SJCRH30 (cell line): ENCODE measurements around the gene KLC3. TPM values are rescaled to one million over a fixed set of nuclear protein-coding genes. Genes with fewer than 3 reads are reported as not detected.

Source experiments
- DNase-seq, 2 experiments: peaks; one replicate each; pipeline ENCODE4 v3.0.0-alpha.2; 2015 to 2020
- H3K27ac ChIP-seq: fragments of 250-450 bp; sonication (Bioruptor Pico); 2 replicates; pipeline ENCODE4 v1.5.1; 2020; ENCODE audit warnings: mild to moderate bottlenecking, moderate library complexity
- H3K27me3 ChIP-seq: fragments of 250-450 bp; sonication (Bioruptor Pico); 2 replicates; pipeline ENCODE4 v1.5.1; 2020; ENCODE audit warnings: mild to moderate bottlenecking, moderate library complexity
- H3K36me3 ChIP-seq: fragments of 250-450 bp; sonication (Bioruptor Pico); 2 replicates; pipeline ENCODE4 v1.5.1; 2020; ENCODE audit warnings: mild to moderate bottlenecking, moderate library complexity
- H3K4me1 ChIP-seq: fragments of 250-450 bp; sonication (Bioruptor Pico); 2 replicates; pipeline ENCODE4 v1.5.1; 2020; ENCODE audit warnings: mild to moderate bottlenecking, moderate library complexity
- H3K4me3 ChIP-seq: fragments of 250-450 bp; sonication (Bioruptor Pico); 2 replicates; pipeline ENCODE4 v1.5.1; 2020; ENCODE audit warnings: mild to moderate bottlenecking, moderate library complexity
- H3K9me3 ChIP-seq: fragments of 250-450 bp; sonication (Bioruptor Pico); replicated peaks from 2 replicates; pipeline ENCODE4 v1.5.1; 2020; ENCODE audit warnings: mild to moderate bottlenecking, moderate library complexity
- total RNA-seq: library from RNA; depleted of rRNA; stranded (reverse); fragments of >200 nt; shearing (Covaris generic); gene quantifications from 2 replicates; pipeline ENCODE4 v1.2.3, GENCODE V29; 2014; rRNA removed

Gene KLC3
- total RNA-seq: not detected in 2 replicates

DNA sequence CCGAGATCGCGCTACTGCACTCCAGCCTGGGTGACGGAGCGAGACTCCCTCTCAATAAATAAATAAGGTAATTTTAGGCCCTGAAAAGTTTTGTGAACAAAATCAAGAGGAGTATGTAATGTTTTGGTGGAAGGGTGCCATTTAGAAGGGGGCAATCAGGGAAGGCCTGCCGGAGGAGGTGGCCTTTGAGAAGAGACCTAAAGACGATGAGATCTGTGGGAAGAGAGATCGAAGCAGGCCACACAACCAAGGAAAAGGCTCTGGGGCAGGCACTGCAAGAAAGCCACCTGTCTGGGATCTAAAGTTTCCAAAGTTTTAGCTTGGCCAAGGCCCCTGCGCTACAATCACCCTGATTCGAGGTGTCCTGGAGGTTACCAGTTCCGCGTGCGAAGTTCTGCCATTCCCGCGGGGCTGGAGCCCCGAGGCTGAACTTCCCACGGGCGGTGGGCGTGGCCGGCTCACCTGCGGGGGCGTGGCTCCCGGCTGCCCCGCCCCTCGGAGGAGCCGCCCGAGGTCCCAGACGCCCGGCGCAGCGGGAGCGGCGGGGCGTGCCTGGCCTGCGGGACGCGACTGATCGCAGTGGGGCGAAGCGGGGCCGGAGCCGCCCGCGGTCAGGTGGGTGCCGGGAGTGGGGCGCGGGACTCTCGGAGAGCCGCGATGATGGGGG lies at the start of gene KLC3:
Gene KLC3 (plus strand): TSS at position 519 of the 667 bp plus-strand sequence. CDS start 4,792 bp downstream, outside the sequence.
- Histone ChIP-seq H3K36me3 (no peaks in the 10 kb centered on the region), H3K4me1 (no peaks in the 10 kb centered on the region), H3K4me3 (no peak within 1 kb of the TSS), H3K27me3 (0 out of 2 replicates have a peak, but pooled peaks cover 3% of the 10 kb centered on the region), H3K27ac (no peak within 1 kb of the TSS), H3K9me3 (no peaks in the 10 kb centered on the region)
- no peak for DNase-seq

GRCh38 chr19:45291834-45292233 lies 48.7 kb upstream of the KLC3 start:
- no peaks in the 10 kb centered on the region for H3K4me1 ChIP-seq
- no peaks in the 10 kb centered on the region for H3K9me3 ChIP-seq
- no peak overlapping the region for H3K4me3 ChIP-seq
- DNase-seq: no peak
- H3K27me3 ChIP-seq: no peaks in the 10 kb centered on the region
- H3K27ac ChIP-seq: no peak overlapping the region
- H3K36me3 ChIP-seq: peaks cover 6% of the 10 kb centered on the region; the same call in 1 of the 2 replicates

- no peak for DNase-seq
- Histone ChIP-seq H3K9me3 (no peaks in the 10 kb centered on the region), H3K4me1 (no peaks in the 10 kb centered on the region), H3K36me3 (peaks cover 6% of the 10 kb centered on the region; the same call in 1 of the 2 replicates), H3K27ac (no peak overlapping the region), H3K27me3 (no peaks in the 10 kb centered on the region), H3K4me3 (no peak overlapping the region)
Measured at GRCh38 chr19:45293682-45294081, 46.9 kb upstream of the KLC3 start.

DNA sequence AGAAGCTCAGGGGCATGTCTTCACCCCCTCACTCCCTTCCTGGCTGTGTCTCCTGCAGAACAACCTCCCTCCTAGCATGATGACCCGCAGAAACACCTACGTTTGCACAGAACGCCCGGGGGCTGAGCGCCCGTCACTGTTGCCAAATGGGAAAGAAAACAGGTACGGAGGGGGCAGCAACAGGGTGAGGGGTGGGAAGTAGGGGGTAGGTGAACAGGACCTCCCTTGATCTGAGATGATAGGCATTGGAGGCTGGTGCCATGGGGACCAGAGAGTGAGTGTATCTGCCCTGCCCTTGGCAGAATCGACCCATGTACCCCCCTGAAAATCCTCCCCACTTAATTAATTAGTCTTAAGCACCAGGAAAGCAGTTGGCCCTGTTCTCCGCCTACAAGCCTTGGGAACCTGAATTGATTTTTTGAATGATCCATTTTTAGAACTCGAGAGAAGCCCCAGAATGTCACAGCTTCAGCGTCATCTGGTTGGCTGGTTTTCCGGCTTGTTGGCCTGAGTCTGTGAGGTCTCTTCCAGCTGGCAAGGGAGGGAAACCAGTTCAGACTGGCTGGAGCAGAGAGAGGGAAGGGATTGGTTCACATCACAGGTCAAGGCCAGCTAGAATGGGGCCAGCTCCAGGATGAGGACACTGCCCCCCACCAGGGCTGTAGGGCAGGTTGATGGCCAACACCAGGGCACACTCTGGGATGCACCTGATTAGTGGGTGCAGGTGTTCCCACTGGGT lies 46.1 kb upstream of the KLC3 start:
- H3K36me3 ChIP-seq: peaks cover 6% of the 10 kb centered on the region; the same call in 1 of the 2 replicates
- no peaks in the 10 kb centered on the region for H3K4me1 ChIP-seq
- no peak overlapping the region for H3K27ac ChIP-seq
- DNase-seq: no peak
- no peaks in the 10 kb centered on the region for H3K9me3 ChIP-seq
- H3K27me3 ChIP-seq: no peaks in the 10 kb centered on the region
- H3K4me3 ChIP-seq: no peak overlapping the region

DNA sequence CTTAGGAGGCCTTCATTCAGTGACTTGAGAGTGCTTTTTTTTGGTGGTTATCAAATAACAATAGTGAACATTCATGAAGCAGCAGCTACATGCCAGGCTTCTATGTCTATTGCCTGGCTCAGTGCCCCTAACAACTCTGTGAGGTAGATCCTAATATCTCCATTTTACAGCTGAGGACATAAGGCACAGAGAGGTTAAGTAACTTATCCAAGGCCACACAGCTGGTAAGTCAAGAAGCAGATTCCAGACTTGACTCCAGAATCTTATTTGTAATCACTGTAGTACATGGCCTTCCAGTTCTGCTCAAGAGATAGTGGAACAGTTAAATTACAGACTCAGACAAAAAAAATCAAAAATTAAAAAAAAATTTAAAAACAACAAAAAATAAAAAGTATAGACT lies 44.7 kb upstream of the KLC3 start:
- Histone ChIP-seq H3K27ac (no peak overlapping the region), H3K27me3 (no peaks in the 10 kb centered on the region), H3K9me3 (no peaks in the 10 kb centered on the region), H3K4me1 (no peaks in the 10 kb centered on the region), H3K4me3 (no peak overlapping the region), H3K36me3 (peaks cover 6% of the 10 kb centered on the region; the same call in 1 of the 2 replicates)
- no peak for DNase-seq

DNA sequence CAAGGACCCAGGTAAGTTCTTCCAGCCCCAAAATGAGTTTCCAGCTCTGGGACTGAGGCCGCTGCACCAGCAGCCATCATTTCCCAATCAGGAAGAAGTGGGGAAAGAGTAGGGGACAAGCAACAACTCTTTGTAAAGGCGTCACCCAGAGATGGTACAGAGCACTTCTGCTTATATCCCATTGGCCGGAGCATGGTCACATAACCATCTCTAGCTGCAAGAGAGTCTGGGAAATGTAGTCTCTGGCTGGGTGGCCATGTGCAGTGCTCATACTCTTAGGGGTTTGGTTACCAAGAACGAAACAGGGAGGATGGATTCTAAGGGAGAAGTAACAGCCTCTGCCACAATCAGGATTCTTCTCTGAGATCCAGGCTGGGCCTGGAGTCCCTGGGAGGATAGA lies 44.2 kb upstream of the KLC3 start:
- Histone ChIP-seq H3K36me3 (peaks cover 6% of the 10 kb centered on the region; the same call in 1 of the 2 replicates), H3K4me3 (no peak overlapping the region), H3K27ac (no peak overlapping the region), H3K9me3 (no peaks in the 10 kb centered on the region), H3K27me3 (no peaks in the 10 kb centered on the region), H3K4me1 (no peaks in the 10 kb centered on the region)
- no peak for DNase-seq

DNA sequence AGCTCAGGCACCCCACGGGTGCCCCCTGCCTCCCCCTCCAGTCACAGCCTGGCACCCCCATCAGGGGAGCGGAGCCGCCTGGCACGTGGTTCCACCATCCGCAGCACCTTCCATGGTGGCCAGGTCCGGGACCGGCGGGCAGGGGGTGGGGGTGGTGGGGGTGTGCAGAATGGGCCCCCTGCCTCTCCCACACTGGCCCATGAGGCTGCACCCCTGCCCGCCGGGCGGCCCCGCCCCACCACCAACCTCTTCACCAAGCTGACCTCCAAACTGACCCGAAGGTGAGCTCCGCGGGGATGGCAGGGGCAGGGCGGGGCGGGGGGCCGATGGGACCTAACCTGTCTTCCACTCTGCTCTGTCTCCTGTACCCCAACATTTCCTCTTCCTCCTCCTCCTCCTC lies 42.9 kb upstream of the KLC3 start:
- Histone ChIP-seq H3K27me3 (no peaks in the 10 kb centered on the region), H3K36me3 (peaks cover 6% of the 10 kb centered on the region; the same call in 1 of the 2 replicates), H3K4me1 (no peaks in the 10 kb centered on the region), H3K9me3 (no peaks in the 10 kb centered on the region), H3K4me3 (no peak overlapping the region), H3K27ac (no peak overlapping the region)
- DNase-seq: no peak

DNA sequence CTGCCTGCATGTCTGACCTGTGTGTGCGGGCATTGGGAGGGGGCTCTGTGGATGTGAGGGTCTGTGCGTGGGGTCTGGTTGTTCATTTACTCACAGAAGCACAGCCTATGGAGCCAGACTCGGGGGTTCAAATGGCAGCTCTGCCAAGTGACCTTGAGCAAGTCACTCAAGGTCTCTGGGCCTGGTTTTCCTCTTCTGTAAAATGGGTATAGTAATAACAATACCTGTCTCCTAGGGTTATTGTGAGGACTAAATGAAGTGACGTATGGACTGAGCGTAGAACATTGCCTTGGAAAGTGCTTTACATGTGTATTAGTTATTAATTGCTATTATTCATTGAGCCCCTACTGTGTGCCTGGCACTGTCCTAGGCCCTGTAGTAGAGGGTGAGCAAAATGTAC lies 42.3 kb upstream of the KLC3 start:
- peaks cover 6% of the 10 kb centered on the region; the same call in 1 of the 2 replicates for H3K36me3 ChIP-seq

DNA sequence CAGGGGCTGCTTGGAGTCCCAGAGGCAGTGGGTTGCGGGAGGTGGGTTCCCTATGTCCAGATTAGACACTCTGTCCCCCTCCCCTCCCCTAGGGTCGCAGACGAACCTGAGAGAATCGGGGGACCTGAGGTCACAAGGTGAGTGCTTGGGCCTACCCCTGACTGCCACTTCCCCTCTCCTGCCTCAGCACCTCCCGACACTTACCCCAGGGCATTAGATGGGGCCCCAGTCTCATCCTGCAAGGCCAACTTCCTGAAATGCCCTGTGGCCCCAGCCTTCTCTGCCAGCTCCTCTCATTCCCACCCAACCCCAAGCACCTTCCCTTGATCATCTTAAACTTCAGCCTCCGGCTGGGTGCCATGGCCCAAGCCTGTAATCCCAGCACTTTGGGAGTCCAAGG lies 40.8 kb upstream of the KLC3 start:
- DNase-seq: no peak
- Histone ChIP-seq H3K4me3 (no peak overlapping the region), H3K9me3 (no peaks in the 10 kb centered on the region), H3K27ac (peak overlapping the region; percentile 52; the same call in 1 of the 2 replicates), H3K27me3 (no peaks in the 10 kb centered on the region), H3K4me1 (no peaks in the 10 kb centered on the region), H3K36me3 (peaks cover 6% of the 10 kb centered on the region; the same call in 1 of the 2 replicates)

More for the DNA sequence above, 42.3 kb upstream of the KLC3 start:
- Histone ChIP-seq H3K4me1 (no peaks in the 10 kb centered on the region), H3K27me3 (no peaks in the 10 kb centered on the region), H3K9me3 (no peaks in the 10 kb centered on the region), H3K27ac (no peak overlapping the region), H3K4me3 (no peak overlapping the region)
- no peak for DNase-seq

DNA sequence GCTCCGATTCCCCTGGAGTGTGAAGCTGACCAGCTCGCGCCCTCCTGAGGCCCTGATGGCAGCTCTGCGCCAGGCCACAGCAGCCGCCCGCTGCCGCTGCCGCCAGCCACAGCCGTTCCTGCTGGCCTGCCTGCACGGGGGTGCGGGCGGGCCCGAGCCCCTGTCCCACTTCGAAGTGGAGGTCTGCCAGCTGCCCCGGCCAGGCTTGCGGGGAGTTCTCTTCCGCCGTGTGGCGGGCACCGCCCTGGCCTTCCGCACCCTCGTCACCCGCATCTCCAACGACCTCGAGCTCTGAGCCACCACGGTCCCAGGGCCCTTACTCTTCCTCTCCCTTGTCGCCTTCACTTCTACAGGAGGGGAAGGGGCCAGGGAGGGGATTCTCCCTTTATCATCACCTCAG lies 38.1 kb upstream of the KLC3 start:
- Histone ChIP-seq H3K9me3 (no peaks in the 10 kb centered on the region), H3K27ac (no peak overlapping the region), H3K27me3 (no peaks in the 10 kb centered on the region), H3K4me3 (no peak overlapping the region), H3K4me1 (peaks cover 9% of the 10 kb centered on the region), H3K36me3 (no peaks in the 10 kb centered on the region)
- DNase-seq: no peak

DNA sequence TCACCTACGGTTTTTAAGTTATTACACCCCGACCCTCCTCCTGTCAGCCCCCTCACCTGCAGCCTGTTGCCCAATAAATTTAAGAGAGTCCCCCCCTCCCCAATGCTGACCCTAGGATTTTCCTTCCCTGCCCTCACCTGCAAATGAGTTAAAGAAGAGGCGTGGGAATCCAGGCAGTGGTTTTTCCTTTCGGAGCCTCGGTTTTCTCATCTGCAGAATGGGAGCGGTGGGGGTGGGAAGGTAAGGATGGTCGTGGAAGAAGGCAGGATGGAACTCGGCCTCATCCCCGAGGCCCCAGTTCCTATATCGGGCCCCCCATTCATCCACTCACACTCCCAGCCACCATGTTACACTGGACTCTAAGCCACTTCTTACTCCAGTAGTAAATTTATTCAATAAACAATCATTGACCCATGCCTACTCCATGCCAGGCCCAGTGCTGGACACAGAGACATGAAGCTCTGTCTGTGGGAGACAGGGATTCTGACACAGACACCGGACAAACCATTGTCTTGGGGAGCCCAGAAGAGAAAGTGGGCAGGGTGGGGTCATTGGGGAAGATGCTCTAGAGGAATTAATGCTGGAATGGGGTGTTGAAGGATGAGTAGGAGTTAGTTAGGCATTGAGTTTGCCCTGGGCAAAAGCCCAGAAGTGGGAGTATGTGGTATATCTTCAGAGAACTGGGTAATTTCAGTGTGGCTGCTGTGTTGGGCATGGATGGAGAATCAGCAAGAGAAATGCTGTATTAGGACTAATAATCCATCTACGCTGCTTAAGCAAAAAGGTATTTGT lies 37.1 kb upstream of the KLC3 start:
- Histone ChIP-seq H3K27me3 (no peaks in the 10 kb centered on the region), H3K4me3 (no peak overlapping the region), H3K27ac (no peak overlapping the region), H3K36me3 (no peaks in the 10 kb centered on the region), H3K9me3 (no peaks in the 10 kb centered on the region), H3K4me1 (peaks cover 9% of the 10 kb centered on the region)
- DNase-seq: no peak

DNA sequence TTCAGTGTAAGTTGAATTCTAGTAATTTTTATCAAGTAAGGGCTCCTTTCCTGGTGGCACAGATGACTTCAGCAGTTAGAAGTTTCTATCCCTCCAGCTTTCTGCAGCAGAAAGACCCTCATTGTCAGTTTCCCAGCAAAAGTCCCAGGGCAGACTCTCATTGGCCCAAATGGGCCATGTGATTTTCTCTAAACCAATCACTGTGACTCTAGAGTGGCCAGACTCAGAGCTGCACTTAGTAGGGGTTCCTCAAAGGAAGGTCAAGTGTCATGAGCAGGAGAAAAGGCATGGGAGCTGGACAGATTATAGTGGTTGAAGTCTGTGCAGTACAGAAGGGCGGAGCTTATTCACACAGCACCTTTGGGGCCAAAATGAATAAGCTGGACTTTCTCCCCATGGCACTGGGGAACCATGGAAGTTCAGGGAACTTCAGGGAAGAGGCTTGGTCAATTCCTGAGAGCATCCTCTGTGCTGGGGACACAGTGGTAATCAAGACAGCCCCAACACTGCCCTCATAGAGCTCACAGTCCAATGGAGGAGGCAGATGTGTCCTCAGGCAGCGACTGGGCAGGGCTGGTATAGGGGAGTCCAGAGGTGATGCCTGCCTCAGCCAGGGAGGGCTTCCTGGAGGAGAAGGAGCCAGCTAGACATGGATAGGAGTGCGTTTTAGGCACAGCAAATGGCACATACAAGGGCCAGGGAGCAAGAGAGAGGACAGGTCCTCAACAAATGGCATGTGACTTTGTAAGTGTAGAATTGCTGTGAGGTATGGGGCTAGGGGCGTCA lies 36.2 kb upstream of the KLC3 start:
- no peaks in the 10 kb centered on the region for H3K27me3 ChIP-seq
- DNase-seq: no peak
- no peak overlapping the region for H3K27ac ChIP-seq
- peaks cover 9% of the 10 kb centered on the region for H3K4me1 ChIP-seq
- H3K9me3 ChIP-seq: no peaks in the 10 kb centered on the region
- H3K36me3 ChIP-seq: no peaks in the 10 kb centered on the region
- no peak overlapping the region for H3K4me3 ChIP-seq

GRCh38 chr19:45305007-45305406 lies 35.5 kb upstream of the KLC3 start:
- Histone ChIP-seq H3K27me3 (no peaks in the 10 kb centered on the region), H3K9me3 (no peaks in the 10 kb centered on the region), H3K27ac (no peak overlapping the region), H3K4me3 (no peak overlapping the region), H3K4me1 (peaks cover 9% of the 10 kb centered on the region), H3K36me3 (no peaks in the 10 kb centered on the region)
- no peak for DNase-seq

- Histone ChIP-seq H3K36me3 (no peaks in the 10 kb centered on the region), H3K4me1 (peaks cover 9% of the 10 kb centered on the region), H3K4me3 (no peak overlapping the region), H3K27me3 (no peaks in the 10 kb centered on the region), H3K27ac (peak overlapping the region; percentile 60), H3K9me3 (no peaks in the 10 kb centered on the region)
- DNase-seq: peak; percentile 29 to 39
Measured at GRCh38 chr19:45305421-45305820, 35.1 kb upstream of the KLC3 start.
